Activated CD4-positive, alpha-beta memory T cell treated with anti-CD3 and anti-CD28 coated beads for 36 hours (primary cell): ENCODE measurements around the gene ACTR3. TPM values are rescaled to one million over a fixed set of nuclear protein-coding genes. Genes with fewer than 3 reads are reported as not detected.

ENCODE experiments used
- CTCF ChIA-PET: fragments of 350-600 bp; sonication (Branson Sonifier 250); formaldehyde crosslinking; loops from one replicate; lab custom pipeline; 2021; ENCODE audit warnings: antibody characterized with exemption, inconsistent platforms; lab: Charles Lee
- POLR2A ChIA-PET: fragments of 350-600 bp; sonication (Branson Sonifier 250); formaldehyde crosslinking; loops from one replicate; lab custom pipeline; 2021; ENCODE audit warnings: antibody characterized with exemption; lab: Charles Lee
- DNase-seq: peaks from one replicate; pipeline ENCODE4 v3.0.0-alpha.2; 2020
- H3K27ac Mint-ChIP-seq: one replicate; pipeline ENCODE4 v1.8.0; 2021; ENCODE audit warnings: mixed read lengths
- H3K27me3 Mint-ChIP-seq: one replicate; pipeline ENCODE4 v1.8.0; 2021; ENCODE audit warnings: mixed read lengths
- H3K36me3 Mint-ChIP-seq: one replicate; pipeline ENCODE4 v1.8.0; 2021; ENCODE audit warnings: mixed read lengths
- H3K4me1 Mint-ChIP-seq: one replicate; pipeline ENCODE4 v1.8.0; 2021; ENCODE audit warnings: low read depth, mixed read lengths
- H3K4me3 Mint-ChIP-seq: one replicate; pipeline ENCODE4 v1.8.0; 2021; ENCODE audit warnings: mild to moderate bottlenecking, mixed read lengths
- H3K9me3 Mint-ChIP-seq: one replicate; pipeline ENCODE4 v1.8.0; 2021; ENCODE audit warnings: mixed read lengths
- intact Hi-C: fragments of 100-400 bp; cut with micrococcal nuclease; formaldehyde crosslinking; loops from one replicate; pipeline ENCODE4 v1.15.1; 2023
- total RNA-seq, 2 experiments: library from RNA; stranded (reverse); gene quantifications; one replicate each; pipeline ENCODE4 v1.2.3, GENCODE V29; 2021

Gene ACTR3
- total RNA-seq, 2 experiments from 2014 or later = 653 to 668 TPM

DNA sequence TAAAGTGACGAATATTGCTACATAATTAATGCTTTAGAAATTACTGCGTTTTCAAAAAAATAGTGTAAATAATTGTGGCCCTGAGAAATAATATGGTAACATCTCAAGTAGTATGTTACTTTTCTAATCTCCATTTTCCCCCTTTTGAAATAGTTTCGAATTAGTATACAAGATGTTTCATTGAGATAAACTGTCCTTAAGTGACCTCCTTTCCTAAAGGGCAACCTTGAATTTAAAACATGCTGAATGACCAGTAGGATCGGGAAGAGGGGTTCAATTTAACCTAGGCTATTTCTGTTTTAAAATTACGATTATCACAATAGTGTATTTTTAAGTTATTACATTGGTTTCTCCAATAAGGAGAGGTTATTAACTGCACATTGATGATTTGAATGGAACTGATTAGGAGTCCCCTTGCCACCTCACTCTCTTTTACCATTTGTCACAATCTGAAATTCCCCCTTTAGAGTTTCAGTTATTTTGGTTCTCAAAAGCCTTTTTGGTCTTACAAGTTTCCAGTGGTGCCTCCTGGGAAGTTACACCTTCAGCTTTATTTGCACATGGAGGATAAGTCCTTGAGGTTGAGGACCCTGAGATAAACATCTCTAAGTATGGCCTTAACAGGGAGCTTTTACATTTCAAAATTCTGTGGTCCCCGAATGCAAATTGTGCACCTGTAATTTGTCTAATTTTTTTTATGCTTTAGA, 2.3 kb downstream of the ACTR3 start:
- H3K27me3 Mint-ChIP-seq = no peaks in the 10 kb centered on the region
- no peak for DNase-seq
- ChIA-PET CTCF (interaction anchor here (1.2 to 1.5 kb wide), 2 partner anchors 18 to 21 kb away, joined by 3 to 4 read pairs; no protein-coding TSS in a partner anchor), POLR2A (interaction anchor here (1.0 to 2.4 kb wide), 5 partner anchors 10 to 136 kb away, joined by 3 to 10 read pairs (median 3); partner anchors contain the start of gene SLC35F5)
- H3K36me3 Mint-ChIP-seq = peaks cover 53% of the 10 kb centered on the region
- H3K9me3 Mint-ChIP-seq = no peaks in the 10 kb centered on the region
- peak overlapping the region; percentile 94 for H3K27ac Mint-ChIP-seq
- peaks cover 72% of the 10 kb centered on the region for H3K4me1 Mint-ChIP-seq
- intact Hi-C loops = no loop called here
- H3K4me3 Mint-ChIP-seq = peak overlapping the region; percentile 89

DNA sequence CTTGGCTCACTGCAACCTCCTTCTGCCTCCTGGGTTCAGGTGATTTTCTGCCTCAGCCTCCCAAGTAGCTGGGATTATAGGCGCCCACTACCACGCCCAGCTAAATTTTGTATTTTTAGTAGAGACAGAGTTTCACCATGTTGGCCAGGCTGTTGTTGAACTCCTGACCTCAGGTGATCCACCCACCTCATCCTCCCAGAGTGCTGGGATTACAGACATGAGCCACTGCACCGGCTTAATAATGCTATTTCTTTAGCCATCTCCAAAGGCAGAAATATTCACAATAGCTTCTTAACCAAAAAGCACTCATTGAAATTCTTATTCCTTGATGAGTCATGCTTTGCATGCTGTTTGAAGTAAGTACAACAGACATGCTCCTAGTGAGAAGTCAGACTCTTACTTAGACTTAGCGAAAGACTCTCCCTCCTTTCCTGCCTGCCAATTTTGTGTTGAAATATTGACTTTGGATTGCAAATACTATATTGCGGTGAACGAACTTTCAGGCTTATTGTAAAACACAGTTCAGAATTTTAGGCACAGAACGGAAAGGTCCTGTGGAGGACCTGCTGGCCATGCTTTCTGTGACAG, 4.4 kb downstream of the ACTR3 start:
- Mint-ChIP-seq H3K36me3 (peaks cover 49% of the 10 kb centered on the region), H3K27me3 (no peaks in the 10 kb centered on the region), H3K27ac (peak overlapping the region; percentile 94), H3K4me1 (peaks cover 72% of the 10 kb centered on the region), H3K9me3 (no peaks in the 10 kb centered on the region), H3K4me3 (peak overlapping the region; percentile 89)
- POLR2A ChIA-PET = interaction anchor here (1.0 to 2.4 kb wide), 5 partner anchors 13 to 138 kb away, joined by 3 to 10 read pairs (median 7); partner anchors contain the start of gene SLC35F5
- no peak for DNase-seq
- intact Hi-C loops = loop anchor here (2.0 kb wide), 1 partner anchor 17 kb away; no protein-coding TSS in a partner anchor
- CTCF ChIA-PET = interaction anchor here (0.7 to 1.5 kb wide), 8 partner anchors 12 to 290 kb away, joined by 3 to 5 read pairs (median 3); partner anchors contain the start of gene SLC35F5

DNA sequence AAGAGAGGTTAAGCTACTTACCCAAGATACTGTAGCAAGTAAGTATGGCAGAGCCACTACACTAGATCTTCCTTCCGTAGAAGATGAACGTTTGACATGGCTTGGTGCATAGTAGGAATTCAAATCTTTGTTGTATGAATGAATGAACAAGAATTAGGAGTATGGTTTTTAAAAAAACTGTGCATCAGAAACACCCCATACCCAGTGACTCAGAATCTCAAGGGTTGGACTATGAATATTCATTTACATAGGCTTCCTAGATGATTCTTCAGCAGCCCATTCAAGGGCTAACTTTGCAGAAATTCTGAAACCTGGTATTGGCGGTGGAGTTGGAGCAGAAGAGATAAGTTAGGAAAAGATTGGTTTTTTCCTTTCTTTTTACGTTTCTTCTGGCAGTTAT, 5.4 kb downstream of the ACTR3 start:
- DNase-seq = no peak
- Mint-ChIP-seq H3K36me3 (peaks cover 54% of the 10 kb centered on the region), H3K9me3 (no peaks in the 10 kb centered on the region), H3K4me1 (peaks cover 82% of the 10 kb centered on the region), H3K27ac (peak overlapping the region; percentile 94), H3K27me3 (no peaks in the 10 kb centered on the region), H3K4me3 (peak overlapping the region; percentile 89)
- intact Hi-C loops = loop anchor here (2.0 to 5.0 kb wide), 2 partner anchors 16 to 67 kb away; no protein-coding TSS in a partner anchor
- CTCF ChIA-PET = interaction anchor here (0.6 to 1.0 kb wide), 4 partner anchors 9 to 139 kb away, joined by 3 to 4 read pairs (median 4); partner anchors contain the start of gene SLC35F5
- POLR2A ChIA-PET = interaction anchor here (0.6 kb wide), 1 partner anchor 21 kb away, joined by 3 read pairs; no protein-coding TSS in a partner anchor

DNA sequence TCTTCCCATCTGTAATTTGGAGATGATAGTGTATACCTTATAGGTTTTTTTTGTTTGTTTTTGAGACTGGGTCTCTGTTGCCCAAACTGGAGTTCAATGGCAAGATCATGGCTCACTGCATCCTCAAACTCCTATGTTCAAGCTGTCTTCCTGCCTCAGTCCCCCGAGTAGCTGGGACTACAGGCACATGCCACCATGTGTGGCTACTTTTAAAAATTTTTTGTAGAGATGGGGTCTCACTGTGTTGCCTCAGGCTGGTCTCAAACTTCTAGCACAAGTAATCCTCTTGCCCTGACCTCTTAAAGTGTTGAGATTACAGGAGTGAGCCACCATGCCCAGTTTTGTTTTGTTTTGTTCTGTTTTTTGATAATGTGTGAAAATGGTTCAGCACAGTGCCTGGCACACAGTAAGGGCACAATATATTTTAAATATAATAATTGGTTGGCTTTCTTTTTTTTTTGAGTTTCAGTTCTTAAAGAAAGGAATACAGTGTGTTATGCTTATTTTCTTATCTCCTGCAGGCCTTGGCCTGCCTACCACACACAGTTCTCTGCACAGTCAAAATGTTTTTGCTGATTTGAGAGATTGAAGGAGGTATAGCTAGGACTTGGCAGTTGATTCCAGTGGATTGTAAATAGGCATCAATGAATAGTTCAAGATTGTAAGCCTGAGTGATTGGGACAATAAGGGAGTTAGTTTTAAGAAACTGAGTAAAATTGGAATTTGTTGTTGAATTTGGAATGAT, 6.1 kb downstream of the ACTR3 start:
- Mint-ChIP-seq H3K9me3 (no peaks in the 10 kb centered on the region), H3K27ac (peak overlapping the region; percentile 94), H3K4me3 (peak overlapping the region; percentile 89), H3K27me3 (no peaks in the 10 kb centered on the region), H3K36me3 (peaks cover 54% of the 10 kb centered on the region), H3K4me1 (peaks cover 89% of the 10 kb centered on the region)
- intact Hi-C loops = loop anchor here (2.0 to 5.0 kb wide), 2 partner anchors 15 to 66 kb away; no protein-coding TSS in a partner anchor
- no peak for DNase-seq
- CTCF ChIA-PET = interaction anchor here (0.6 to 2.5 kb wide), 5 partner anchors 8 to 139 kb away, joined by 3 to 8 read pairs (median 4); partner anchors contain the start of gene SLC35F5
- POLR2A ChIA-PET = interaction anchor here (0.6 to 1.5 kb wide), 3 partner anchors 14 to 20 kb away, joined by 3 to 7 read pairs (median 4); no protein-coding TSS in a partner anchor

DNA sequence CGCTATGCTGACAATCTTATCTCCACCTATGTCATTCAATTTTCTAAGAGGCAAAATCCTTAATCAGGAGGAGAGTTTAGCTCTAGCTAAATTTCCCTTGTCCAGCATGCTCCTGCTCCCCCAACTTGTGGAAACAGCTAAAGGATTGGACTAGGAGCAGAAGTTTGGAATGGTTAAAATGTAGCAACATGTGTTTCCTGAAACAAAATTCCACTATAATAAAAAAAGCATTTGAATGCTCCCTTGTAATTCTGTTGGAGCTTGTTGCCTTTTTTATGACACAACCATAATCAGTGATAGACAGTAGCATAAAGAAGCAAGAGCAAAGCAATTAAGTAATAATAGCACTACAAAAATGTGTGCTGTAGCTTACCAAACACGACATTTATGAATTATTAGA, 6.9 kb downstream of the ACTR3 start:
- ChIA-PET CTCF (interaction anchor here (1.1 to 2.5 kb wide), 2 partner anchors 20 to 140 kb away, joined by 5 to 8 read pairs; partner anchors contain the start of gene SLC35F5), POLR2A (interaction anchor here (1.0 to 1.5 kb wide), 3 partner anchors 11 to 20 kb away, joined by 3 to 7 read pairs (median 4); no protein-coding TSS in a partner anchor)
- intact Hi-C loops = loop anchor here (5.0 kb wide), 1 partner anchor 66 kb away; no protein-coding TSS in a partner anchor
- Mint-ChIP-seq H3K36me3 (peaks cover 51% of the 10 kb centered on the region), H3K27ac (no peak overlapping the region), H3K4me1 (peaks cover 95% of the 10 kb centered on the region), H3K27me3 (no peaks in the 10 kb centered on the region), H3K9me3 (no peaks in the 10 kb centered on the region), H3K4me3 (peak overlapping the region; percentile 31)
- no peak for DNase-seq

DNA sequence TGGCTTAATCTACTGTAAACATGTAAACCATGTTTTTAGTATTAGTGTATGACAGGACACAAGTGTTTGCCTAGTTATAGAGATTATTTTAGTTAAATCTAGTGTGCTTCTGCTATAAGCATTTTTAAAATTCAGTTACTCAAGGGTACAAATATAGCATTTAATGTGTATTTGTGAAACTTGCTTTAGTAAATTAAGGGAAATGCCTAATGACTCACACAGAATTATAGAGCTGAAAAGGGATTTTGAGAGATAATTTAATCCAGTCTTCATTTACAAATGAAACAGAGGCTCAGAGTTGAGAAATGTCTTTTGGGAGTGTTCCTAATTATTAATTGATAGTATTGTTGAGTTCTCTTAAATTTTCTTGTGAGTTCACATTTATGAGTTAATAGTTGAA, 8.2 kb downstream of the ACTR3 start:
- CTCF ChIA-PET = interaction anchor here (2.5 kb wide), 1 partner anchor 21 kb away, joined by 8 read pairs; no protein-coding TSS in a partner anchor
- POLR2A ChIA-PET = no interaction called here
- peaks cover 40% of the 10 kb centered on the region for H3K36me3 Mint-ChIP-seq
- peak overlapping the region; percentile 30 for H3K27ac Mint-ChIP-seq
- intact Hi-C loops = loop anchor here (5.0 kb wide), 1 partner anchor 64 kb away; no protein-coding TSS in a partner anchor
- H3K4me1 Mint-ChIP-seq = peaks cover 95% of the 10 kb centered on the region
- H3K9me3 Mint-ChIP-seq = no peaks in the 10 kb centered on the region
- no peaks in the 10 kb centered on the region for H3K27me3 Mint-ChIP-seq
- DNase-seq = no peak
- peak overlapping the region; percentile 32 for H3K4me3 Mint-ChIP-seq

GRCh38 chr2:113899166-113899565, 9.3 kb downstream of the ACTR3 start:
- H3K27ac Mint-ChIP-seq = peak overlapping the region; percentile 13

GRCh38 chr2:113901943-113902342, 12.1 kb downstream of the ACTR3 start:
- no peak for DNase-seq
- Mint-ChIP-seq H3K27me3 (no peaks in the 10 kb centered on the region), H3K4me3 (no peak overlapping the region), H3K9me3 (peaks cover 2% of the 10 kb centered on the region), H3K27ac (no peak overlapping the region), H3K36me3 (peaks cover 35% of the 10 kb centered on the region), H3K4me1 (peaks cover 95% of the 10 kb centered on the region)
- ChIA-PET CTCF (interaction anchor here (1.5 kb wide), 1 partner anchor 77 kb away, joined by 3 read pairs; no protein-coding TSS in a partner anchor), POLR2A (interaction anchor here (0.8 to 0.9 kb wide), 2 partner anchors 10 to 12 kb away, joined by 3 to 4 read pairs; no protein-coding TSS in a partner anchor)
- intact Hi-C loops = no loop called here

More at GRCh38 chr2:113899166-113899565, 9.3 kb downstream of the ACTR3 start:
- no peak for DNase-seq
- Mint-ChIP-seq H3K4me3 (peak overlapping the region; percentile 1), H3K36me3 (peaks cover 37% of the 10 kb centered on the region), H3K27me3 (no peaks in the 10 kb centered on the region), H3K4me1 (peaks cover 96% of the 10 kb centered on the region), H3K9me3 (no peaks in the 10 kb centered on the region)
- POLR2A ChIA-PET = interaction anchor here (1.1 kb wide), 1 partner anchor 13 kb away, joined by 3 read pairs; no protein-coding TSS in a partner anchor
- CTCF ChIA-PET = interaction anchor here (1.4 kb wide), 1 partner anchor 67 kb away, joined by 4 read pairs; no protein-coding TSS in a partner anchor
- intact Hi-C loops = loop anchor here (5.0 kb wide), 1 partner anchor 63 kb away; no protein-coding TSS in a partner anchor

- peaks cover 2% of the 10 kb centered on the region for H3K9me3 Mint-ChIP-seq
- H3K4me1 Mint-ChIP-seq = peaks cover 90% of the 10 kb centered on the region
- DNase-seq = no peak
- peaks cover 28% of the 10 kb centered on the region for H3K36me3 Mint-ChIP-seq
- H3K4me3 Mint-ChIP-seq = no peak overlapping the region
- H3K27me3 Mint-ChIP-seq = no peaks in the 10 kb centered on the region
- ChIA-PET POLR2A (no interaction called here), CTCF (interaction anchor here (1.2 kb wide), 1 partner anchor 12 kb away, joined by 3 read pairs; no protein-coding TSS in a partner anchor)
- H3K27ac Mint-ChIP-seq = no peak overlapping the region
- intact Hi-C loops = no loop called here
These were observed 16.0 kb downstream of the ACTR3 start for GRCh38 chr2:113905886-113906285.

- intact Hi-C loops = no loop called here
- no peak for DNase-seq
- no peak overlapping the region for H3K27ac Mint-ChIP-seq
- peaks cover 28% of the 10 kb centered on the region for H3K36me3 Mint-ChIP-seq
- CTCF ChIA-PET = interaction anchor here (0.8 to 1.2 kb wide), 2 partner anchors 13 to 28 kb away, joined by 3 to 4 read pairs; no protein-coding TSS in a partner anchor
- peaks cover 88% of the 10 kb centered on the region for H3K4me1 Mint-ChIP-seq
- no peak overlapping the region for H3K4me3 Mint-ChIP-seq
- H3K27me3 Mint-ChIP-seq = no peaks in the 10 kb centered on the region
- POLR2A ChIA-PET = interaction anchor here (2.4 kb wide), 1 partner anchor 14 kb away, joined by 7 read pairs; no protein-coding TSS in a partner anchor
- H3K9me3 Mint-ChIP-seq = peaks cover 2% of the 10 kb centered on the region
These were observed 16.8 kb downstream of the ACTR3 start for GRCh38 chr2:113906647-113907046.
